Measurements from ENCODE around the gene MSANTD1.

The MSANTD1 gene

DNA sequence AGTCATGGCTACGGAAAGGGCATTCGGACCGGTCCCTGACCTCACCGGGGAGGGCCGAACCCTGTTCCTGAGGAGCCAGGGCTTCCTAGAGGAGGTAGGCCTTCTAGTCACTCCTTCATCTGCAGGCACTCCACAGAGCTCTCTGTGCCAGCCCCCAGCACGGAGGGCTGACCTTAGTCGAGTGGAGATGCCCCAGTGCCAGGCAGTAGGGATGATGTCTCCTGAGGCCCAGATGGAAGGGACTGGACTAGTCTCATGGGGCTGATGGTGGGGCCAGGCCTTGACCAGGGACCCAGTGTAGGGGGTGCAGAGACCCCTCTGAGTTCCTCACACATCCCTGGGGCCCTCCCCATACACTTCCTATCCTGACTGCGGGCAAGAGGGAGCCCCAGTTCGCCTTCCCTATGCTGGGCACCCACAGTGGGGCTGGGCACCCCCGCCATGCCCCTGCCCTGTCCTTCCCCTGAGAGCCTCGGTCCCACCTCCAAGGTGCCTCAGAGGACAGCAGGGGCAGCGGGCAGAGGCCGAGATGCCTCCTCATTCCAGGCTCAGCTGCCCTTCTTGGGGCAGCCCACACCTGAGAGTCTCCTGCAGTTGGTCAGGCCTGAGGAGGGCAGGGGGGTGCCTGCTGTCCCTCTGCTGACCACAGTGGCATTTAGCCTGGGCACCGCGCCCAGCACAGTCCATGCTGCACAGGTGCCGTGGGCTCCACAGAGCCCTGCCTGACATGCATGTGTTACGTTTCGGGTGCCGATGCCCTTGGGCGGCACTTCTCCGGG is 1.4 kb upstream of the MSANTD1 start:
- in situ Hi-C loops (cut with MboI; ENCODE audit: low sequenced_read_pairs): no loop called here

GRCh38 chr4:3248178-3248480 is 830 bp upstream of the MSANTD1 start:
- in situ Hi-C loops (cut with MboI; ENCODE audit: low sequenced_read_pairs): no loop called here

GRCh38 chr4:3249711-3250437 is 915 bp downstream of the MSANTD1 start:
- in situ Hi-C loops (cut with MboI; ENCODE audit: low sequenced_read_pairs): no loop called here

- in situ Hi-C loops (cut with MboI; ENCODE audit: low sequenced_read_pairs): no loop called here
Observed at GRCh38 chr4:3250438-3250955, 1.5 kb downstream of the MSANTD1 start.

GRCh38 chr4:3250956-3251690 is 2.2 kb downstream of the MSANTD1 start:
- in situ Hi-C loops (cut with MboI; ENCODE audit: low sequenced_read_pairs): no loop called here

- in situ Hi-C loops (cut with MboI; ENCODE audit: low sequenced_read_pairs): no loop called here
Observed at GRCh38 chr4:3251691-3252479, 2.9 kb downstream of the MSANTD1 start.

GRCh38 chr4:3252480-3252828 is 3.5 kb downstream of the MSANTD1 start:
- in situ Hi-C loops (cut with MboI; ENCODE audit: low sequenced_read_pairs): no loop called here

- in situ Hi-C loops (cut with MboI; ENCODE audit: low sequenced_read_pairs): no loop called here
Observed at GRCh38 chr4:3252831-3253641, 4.1 kb downstream of the MSANTD1 start.

DNA sequence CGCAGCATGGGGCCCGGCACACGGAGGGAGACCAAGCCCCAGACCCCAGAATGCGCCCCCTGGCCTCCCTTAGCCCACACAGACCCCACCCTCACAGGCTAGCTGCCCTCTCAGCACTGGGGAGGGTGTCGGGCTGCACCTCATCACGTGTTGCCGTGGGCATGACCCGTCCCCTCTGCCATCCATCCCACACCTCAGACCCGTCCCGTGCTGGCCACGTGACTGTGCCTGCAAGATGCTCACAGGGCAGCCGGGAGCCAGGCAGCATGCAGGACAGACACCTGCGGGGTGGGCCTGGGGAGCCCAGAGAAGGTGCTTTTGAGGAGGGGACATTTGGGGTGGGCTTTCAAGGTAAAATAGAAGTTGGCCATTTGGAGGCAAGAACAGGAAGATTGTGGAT is 4.8 kb downstream of the MSANTD1 start:
- in situ Hi-C loops (cut with MboI; ENCODE audit: low sequenced_read_pairs): no loop called here

DNA sequence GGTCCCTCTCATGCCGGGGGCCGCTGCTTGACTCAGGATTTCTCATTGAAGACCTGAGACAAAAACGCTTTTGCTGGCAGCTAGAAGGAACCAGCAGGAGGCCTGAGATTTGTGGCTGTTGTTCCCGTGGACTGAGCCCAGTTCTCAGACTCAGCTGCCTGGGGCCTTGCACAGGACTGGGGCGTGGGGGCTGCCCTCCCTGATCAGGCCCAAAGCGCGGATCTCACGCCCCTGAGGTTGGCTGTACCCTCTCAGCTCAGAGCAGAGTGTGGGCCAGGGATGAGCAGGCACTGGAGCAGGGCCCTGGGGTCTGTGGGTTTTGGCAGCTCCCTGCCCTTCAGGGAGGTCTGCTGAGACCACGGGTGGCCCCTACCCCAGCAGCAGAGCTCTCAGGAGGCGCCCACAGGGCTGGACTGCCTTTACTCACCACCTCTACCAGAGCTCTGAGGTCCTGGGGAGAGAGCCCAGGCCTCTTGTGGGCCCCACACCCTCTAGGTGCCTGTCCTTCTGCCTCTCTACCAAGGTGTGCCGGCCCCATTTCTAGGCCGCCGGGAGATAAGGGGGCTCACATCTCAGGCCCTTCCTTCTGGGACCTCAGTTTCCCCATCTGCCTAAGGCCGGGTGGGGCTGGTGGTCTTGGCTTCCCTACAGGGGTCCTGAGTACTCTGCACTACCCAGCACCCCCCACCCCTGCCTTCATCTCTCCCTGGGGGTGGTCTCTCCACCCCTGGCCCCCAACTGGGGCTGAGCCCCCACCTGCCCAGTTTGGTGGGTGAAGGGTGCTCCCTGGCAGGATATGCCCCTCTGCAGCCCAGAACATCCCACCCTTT is 5.6 kb downstream of the MSANTD1 start:
- in situ Hi-C loops (cut with MboI; ENCODE audit: low sequenced_read_pairs): no loop called here

DNA sequence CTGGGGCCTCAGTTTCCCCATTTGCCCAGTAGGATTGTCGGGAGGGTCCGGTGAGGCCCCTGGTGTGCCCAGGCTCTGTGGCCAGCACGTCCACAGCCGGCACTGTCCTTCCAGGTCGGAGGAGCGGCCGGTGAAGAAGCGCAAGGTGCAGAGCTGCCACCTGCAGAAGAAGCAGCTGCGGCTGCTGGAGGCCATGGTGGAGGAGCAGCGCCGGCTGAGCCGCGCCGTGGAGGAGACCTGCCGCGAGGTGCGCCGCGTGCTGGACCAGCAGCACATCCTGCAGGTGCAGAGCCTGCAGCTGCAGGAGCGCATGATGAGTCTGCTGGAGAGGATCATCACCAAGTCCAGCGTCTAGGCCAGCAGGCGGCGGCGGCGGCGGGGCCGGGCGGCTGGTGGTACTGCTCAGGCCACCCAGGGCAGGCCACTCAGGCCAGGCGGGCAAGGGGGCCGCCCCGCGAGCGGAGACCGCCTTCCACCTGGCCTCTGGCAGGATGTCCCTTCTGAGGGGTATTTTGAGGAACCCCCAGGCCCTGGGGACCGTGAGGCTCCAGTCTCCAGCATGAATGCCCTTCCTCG is 6.7 kb downstream of the MSANTD1 start:
- in situ Hi-C loops (cut with MboI; ENCODE audit: low sequenced_read_pairs): no loop called here

DNA sequence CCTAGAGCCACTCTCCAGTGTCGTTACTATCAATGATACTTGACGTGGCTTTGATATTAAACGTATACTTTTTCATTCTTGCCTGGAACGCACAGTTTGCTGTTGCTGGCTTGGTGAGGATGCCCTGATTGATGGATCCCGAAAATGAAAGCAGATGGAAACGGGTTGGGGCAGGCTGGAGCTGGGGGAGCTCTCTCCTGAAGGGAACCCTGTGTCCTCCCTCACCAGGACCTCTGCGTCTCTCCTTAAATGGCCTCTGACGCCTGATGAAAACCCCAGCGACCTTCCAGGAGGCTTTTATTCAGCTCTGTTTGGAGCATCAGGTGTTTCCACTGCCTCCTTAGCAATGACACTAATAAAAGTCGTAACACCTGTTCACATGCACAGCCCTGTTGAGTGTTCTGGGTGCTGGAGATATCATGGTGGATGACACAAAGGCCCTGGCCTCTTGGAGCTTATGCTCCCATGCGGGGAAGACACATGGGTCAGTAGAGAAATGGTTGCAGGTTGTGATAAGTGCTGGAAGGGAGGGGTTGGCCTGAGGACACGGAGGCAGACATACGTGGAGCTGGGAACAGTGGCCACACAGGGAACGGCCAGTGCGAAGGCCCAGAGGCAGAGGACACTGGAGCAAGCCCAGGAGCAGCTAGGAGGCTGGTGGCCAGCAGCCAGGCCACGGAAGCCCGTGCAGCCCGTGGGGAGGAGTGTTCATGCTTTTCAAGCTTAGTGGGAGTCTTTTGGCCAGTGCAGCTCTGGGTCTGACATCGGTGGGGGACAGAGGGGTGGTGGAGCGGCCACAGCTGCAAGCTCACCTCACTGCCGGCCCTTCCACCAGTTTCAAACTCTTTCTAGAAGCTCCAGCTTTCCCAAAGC is 7.5 kb downstream of the MSANTD1 start:
- in situ Hi-C loops (cut with MboI; ENCODE audit: low sequenced_read_pairs): no loop called here

DNA sequence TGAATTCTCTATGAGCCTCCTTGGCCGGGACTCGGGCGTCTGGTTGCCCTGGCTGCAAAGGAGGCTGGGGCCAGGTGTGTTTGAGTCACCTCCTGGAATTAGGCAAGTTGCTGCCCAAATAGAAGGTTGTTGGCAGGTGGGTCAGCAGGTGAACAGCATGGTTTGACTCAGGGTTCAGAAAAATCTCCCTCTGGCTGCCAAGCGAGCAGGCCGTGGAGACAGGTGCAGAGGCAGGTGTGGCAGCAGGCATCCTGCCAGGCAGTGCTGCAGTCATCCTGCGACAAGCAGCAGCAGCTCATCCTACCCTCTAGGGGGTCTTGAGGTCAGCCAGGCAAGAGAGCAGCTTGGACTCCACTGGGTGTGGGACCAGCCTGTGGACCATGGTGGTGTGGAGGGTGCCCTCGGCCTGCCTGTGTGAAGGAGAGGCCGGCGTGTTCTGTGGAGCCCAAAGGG is 8.2 kb downstream of the MSANTD1 start:
- in situ Hi-C loops (cut with MboI; ENCODE audit: low sequenced_read_pairs): no loop called here

GRCh38 chr4:3257556-3258482 is 8.9 kb downstream of the MSANTD1 start:
- in situ Hi-C loops (cut with MboI; ENCODE audit: low sequenced_read_pairs): no loop called here

GRCh38 chr4:3261411-3262207 is 12.7 kb downstream of the MSANTD1 start:
- in situ Hi-C loops (cut with MboI; ENCODE audit: low sequenced_read_pairs): no loop called here
